H1 (cell line): ENCODE measurements around the gene MS4A5. TPM values are rescaled to one million over a fixed set of nuclear protein-coding genes. Genes with fewer than 3 reads are reported as not detected.

Experiments used
- CTCF ChIA-PET: fragments of 300-600 bp; sonication (Branson Sonifier 250); formaldehyde crosslinking; loops from one replicate; lab custom pipeline; 2021; ENCODE audit not compliant: partially characterized antibody; lab: Charles Lee
- POLR2A ChIA-PET: fragments of 300-600 bp; sonication (Branson Sonifier 250); formaldehyde crosslinking; loops from one replicate; lab custom pipeline; 2021; ENCODE audit warnings: inconsistent platforms; ENCODE audit not compliant: partially characterized antibody; lab: Charles Lee
- DNase-seq, 2 experiments: peaks; one replicate each; pipeline versions ENCODE4 v3.0.0 to v3.0.0-alpha.2; 2010 to 2022; ENCODE audit warnings: low spot score in 2 of 2, low read depth in 1 of 2, mixed read lengths in 1 of 2
- FAIRE-seq: peaks from 2 replicates; lab custom pipeline; 2011; peaks lifted over from hg19 to GRCh38; lab: Jason Lieb, UNC
- H2AFZ ChIP-seq: 2 replicates; pipeline ENCODE4 v1.8.1; 2012; ENCODE audit warnings: low read length, inconsistent platforms
- H2AK5ac ChIP-seq: 2 replicates; pipeline ENCODE4 v1.6.1; 2013; ENCODE audit warnings: low read depth, low read length
- H2BK120ac ChIP-seq: replicated peaks from 2 replicates; pipeline ENCODE3; 2013; ENCODE audit warnings: low read depth, low read length, inconsistent platforms
- H2BK12ac ChIP-seq: 2 replicates; pipeline ENCODE4 v1.6.1; 2013; ENCODE audit warnings: low read depth, low read length
- H2BK15ac ChIP-seq: 2 replicates; pipeline ENCODE4 v1.6.1; 2013; ENCODE audit warnings: low read length
- H2BK20ac ChIP-seq: 2 replicates; pipeline ENCODE4 v1.6.1; 2013; ENCODE audit warnings: low read length
- H2BK5ac ChIP-seq: 2 replicates; pipeline ENCODE4 v1.6.1; 2013; ENCODE audit warnings: low read depth, low read length
- H3K14ac ChIP-seq: 2 replicates; pipeline ENCODE4 v1.6.1; 2013; ENCODE audit warnings: inconsistent platforms; ENCODE audit not compliant: insufficient read length
- H3K18ac ChIP-seq: 2 replicates; pipeline ENCODE4 v1.6.1; 2013; ENCODE audit warnings: low read length; ENCODE audit errors: extremely low read depth
- H3K23ac ChIP-seq: 2 replicates; pipeline ENCODE4 v1.6.1; 2013; ENCODE audit warnings: inconsistent platforms; ENCODE audit not compliant: insufficient read length
- H3K23me2 ChIP-seq: 2 replicates; pipeline ENCODE4 v1.6.1; 2013; ENCODE audit warnings: low read depth, low read length
- H3K27ac ChIP-seq: 2 replicates; pipeline ENCODE4 v1.6.1; 2011; ENCODE audit warnings: low read depth, low read length, inconsistent platforms
- H3K27me3 ChIP-seq, 4 experiments: replicated peaks in 1 of 4; 1 replicate in 1 of 4; 2 replicates in 3 of 4; pipeline versions ENCODE4 v1.6.1 to v1.8.1; 2011 to 2013; ENCODE audit warnings: low read length in 3 of 4, mild to moderate bottlenecking in 3 of 4, inconsistent platforms in 2 of 4, mixed read lengths in 2 of 4, moderate library complexity in 1 of 4; ENCODE audit not compliant: control insufficient read depth in 3 of 4, insufficient read depth in 3 of 4; ENCODE audit errors: extremely low read depth in 1 of 4
- H3K36me3 ChIP-seq, 4 experiments: 2 replicates each; pipeline versions ENCODE4 v1.6.1 to v1.8.1; 2011 to 2013; ENCODE audit warnings: mild to moderate bottlenecking in 4 of 4, low read length in 3 of 4, moderate library complexity in 2 of 4, control low read depth in 1 of 4, inconsistent platforms in 1 of 4; ENCODE audit not compliant: insufficient read depth in 4 of 4, control insufficient read depth in 2 of 4
- H3K4ac ChIP-seq: replicated peaks from 2 replicates; pipeline ENCODE3; 2013; ENCODE audit warnings: low read length, low read depth, mixed read lengths, inconsistent platforms; ENCODE audit not compliant: insufficient read length
- H3K4me1 ChIP-seq, 4 experiments: replicated peaks in 1 of 4; 1 replicate in 1 of 4; 2 replicates in 3 of 4; pipeline versions ENCODE4 v1.6.1 to v1.8.1; 2011 to 2013; ENCODE audit warnings: low read length in 3 of 4, inconsistent platforms in 2 of 4, mixed read lengths in 1 of 4; ENCODE audit not compliant: insufficient read depth in 4 of 4, control insufficient read depth in 3 of 4
- H3K4me2 ChIP-seq, 2 experiments: 2 replicates each; pipeline versions ENCODE4 v1.6.1 to v1.8.1; 2011 to 2013; ENCODE audit warnings: low read depth in 2 of 2, low read length in 2 of 2, control low read depth in 1 of 2, inconsistent platforms in 1 of 2, mild to moderate bottlenecking in 1 of 2; ENCODE audit not compliant: insufficient read depth in 1 of 2
- H3K4me3 ChIP-seq, 4 experiments: fragments of 200-600, 300-600 bp in 1 of 4; sonication (generic), shearing (Covaris generic), sonication (Bioruptor Twin) in 1 of 4; 2 replicates each; pipeline versions ENCODE4 v1.5.1 to v1.8.1; 2011 to 2016; ENCODE audit warnings: low read length in 4 of 4, low read depth in 3 of 4, control low read depth in 2 of 4, inconsistent platforms in 2 of 4, mild to moderate bottlenecking in 2 of 4, mixed read lengths in 1 of 4, moderate library complexity in 1 of 4; ENCODE audit not compliant: insufficient read depth in 2 of 4; ENCODE audit errors: extremely low read depth in 1 of 4
- H3K56ac ChIP-seq: replicated peaks from 2 replicates; pipeline ENCODE3; 2013; ENCODE audit warnings: low read depth, mild to moderate bottlenecking, mixed read lengths, low read length, inconsistent platforms; ENCODE audit not compliant: insufficient read length
- H3K79me1 ChIP-seq: 2 replicates; pipeline ENCODE4 v1.6.1; 2013; ENCODE audit warnings: low read depth, low read length, control low read depth
- H3K79me2 ChIP-seq, 2 experiments: 2 replicates each; pipeline versions ENCODE4 v1.6.1 to v1.8.1; 2012 to 2013; ENCODE audit warnings: low read length in 2 of 2, mild to moderate bottlenecking in 2 of 2, inconsistent platforms in 1 of 2; ENCODE audit not compliant: insufficient read depth in 2 of 2, control insufficient read depth in 1 of 2
- H3K9ac ChIP-seq, 4 experiments: replicated peaks in 1 of 4; 1 replicate in 1 of 4; 2 replicates in 3 of 4; pipeline versions ENCODE4 v1.6.1 to v1.8.1; 2011 to 2013; ENCODE audit warnings: low read depth in 3 of 4, low read length in 3 of 4, control low read depth in 2 of 4, mild to moderate bottlenecking in 2 of 4, moderate library complexity in 2 of 4, inconsistent platforms in 1 of 4; ENCODE audit errors: extremely low read depth in 1 of 4
- H3K9me3 ChIP-seq, 2 experiments: 2 replicates each; pipeline versions ENCODE4 v1.6.1 to v1.8.1; 2012 to 2013; ENCODE audit warnings: mild to moderate bottlenecking in 2 of 2, moderate library complexity in 2 of 2, control low read depth in 1 of 2, inconsistent platforms in 1 of 2, low read depth in 1 of 2, low read length in 1 of 2, mixed read lengths in 1 of 2; ENCODE audit not compliant: insufficient read depth in 2 of 2
- H4K20me1 ChIP-seq, 2 experiments: replicated peaks in 1 of 2; 2 replicates each; pipeline versions ENCODE3 to v1.8.1; 2011 to 2013; ENCODE audit warnings: inconsistent platforms in 2 of 2, low read length in 2 of 2, mild to moderate bottlenecking in 1 of 2; ENCODE audit not compliant: insufficient read depth in 2 of 2, control insufficient read depth in 1 of 2
- H4K5ac ChIP-seq: 2 replicates; pipeline ENCODE4 v1.6.1; 2013; ENCODE audit warnings: low read length, low read depth, mixed read lengths, inconsistent platforms; ENCODE audit not compliant: insufficient read length
- H4K8ac ChIP-seq: 2 replicates; pipeline ENCODE4 v1.8.0; 2013; ENCODE audit warnings: mild to moderate bottlenecking, moderate library complexity, low read length, inconsistent platforms; ENCODE audit not compliant: insufficient read depth; ENCODE audit errors: extremely low read depth
- H4K91ac ChIP-seq: replicated peaks from 2 replicates; pipeline ENCODE3; 2013; ENCODE audit warnings: low read length, mixed read lengths, inconsistent platforms; ENCODE audit not compliant: insufficient read length
- ASH2L ChIP-seq: fragments of 200-600, 300-600 bp; sonication (generic); IDR thresholded peaks from one replicate; pipeline ENCODE4 v1.7.1; 2017; ENCODE audit warnings: low read length
- ATF2 ChIP-seq: IDR thresholded peaks from 2 replicates; pipeline ENCODE4 v1.6.1; 2012; ENCODE audit warnings: low read length, inconsistent platforms
- CHD1 ChIP-seq: IDR thresholded peaks from 2 replicates; pipeline ENCODE4 v1.6.1; 2012; ENCODE audit warnings: low read depth, low read length, improper control_type of control experiment
- JUN ChIP-seq: IDR thresholded peaks from 2 replicates; pipeline ENCODE4 v1.6.1; 2011; ENCODE audit warnings: low read depth, mild to moderate bottlenecking, improper control_type of control experiment, low read length
- MAFK ChIP-seq: IDR thresholded peaks from 2 replicates; pipeline ENCODE4 v1.6.1; 2012; ENCODE audit warnings: low read depth, mild to moderate bottlenecking, improper control_type of control experiment, low read length
- MAX ChIP-seq: IDR thresholded peaks from 2 replicates; pipeline ENCODE4 v1.6.1; 2012; ENCODE audit warnings: inconsistent platforms
- NANOG ChIP-seq: IDR thresholded peaks from 2 replicates; pipeline ENCODE4 v1.6.1; 2011; ENCODE audit warnings: low read length, low read depth, mild to moderate bottlenecking, inconsistent platforms; ENCODE audit not compliant: insufficient read depth, poor library complexity, severe bottlenecking
- RBBP5 ChIP-seq: IDR thresholded peaks from 2 replicates; pipeline ENCODE4 v1.7.1; 2012; ENCODE audit warnings: low read depth, mild to moderate bottlenecking, inconsistent platforms, low read length, moderate library complexity, borderline replicate concordance
- SIX5 ChIP-seq: IDR thresholded peaks from 2 replicates; pipeline ENCODE4 v1.6.1; 2011; ENCODE audit warnings: mild to moderate bottlenecking, low read depth, low read length
- SP4 ChIP-seq: IDR thresholded peaks from 2 replicates; pipeline ENCODE4 v1.6.1; 2012; ENCODE audit warnings: low read length, inconsistent platforms
- SUZ12 ChIP-seq: fragments of 200-600 bp; sonication (generic); IDR thresholded peaks from 2 replicates; pipeline ENCODE4 v1.6.1; 2012; ENCODE audit warnings: mild to moderate bottlenecking, inconsistent platforms, low read length, moderate library complexity, mixed read lengths
- WGBS, 2 experiments: shearing (Covaris generic) in 1 of 2; methylation state at CpG; one replicate each; pipeline versions ENCODE4 v1.1.6 to v1.1.7; 2013 to 2015; ENCODE audit warnings: low lambda C conversion rate in 2 of 2, mixed read lengths in 2 of 2, inconsistent platforms in 1 of 2, low coverage in 1 of 2, missing lambda C conversion rate in 1 of 2; ENCODE audit not compliant: insufficient replicate concordance in 2 of 2, insufficient coverage in 1 of 2, insufficient read length in 1 of 2; ENCODE audit errors: extremely low coverage in 1 of 2, missing lambda C conversion rate in 1 of 2; 5-methylcytosine and 5-hydroxymethylcytosine counted together
- polyA plus RNA-seq, 7 experiments: library from polyadenylated mRNA; depleted of rRNA in 3 of 7; stranded (reverse) in 5 of 7; unstranded in 2 of 7; fragments of >200 nt in 5 of 7; fragments of 200-250 nt in 2 of 7; gene quantifications; 1 replicate in 5 of 7; 2 replicates in 1 of 7; 4 replicates in 1 of 7; pipeline versions ENCODE4 v1.2.1 to v1.2.3, GENCODE V29; 2011 to 2013; ENCODE audit warnings: missing spikeins in 2 of 7, mixed read lengths in 2 of 7
- total RNA-seq: library from RNA; stranded (reverse); fragmentation: NEBNext Ultra II Directional; extraction: Animal tissue kit (Norgen Biotek cat#: 25700); gene quantifications from 2 replicates; pipeline ENCODE4 v1.2.1, GENCODE V29; 2021
- TF ChIP-seq, protein P1 (sequence below): IDR thresholded peaks from 2 replicates; pipeline ENCODE4 v1.6.1; 2011; ENCODE audit warnings: low read length, improper control_type of control experiment

The MS4A5 gene
- total and polyA plus RNA-seq, 2 of the 8 experiments (the other 6 are each of a cell fraction or from before 2014, with no cell fraction given): not detected

- Histone ChIP-seq H3K4me1 (no peaks in the 10 kb centered on the region), H2AFZ (no peak overlapping the region), H2BK12ac (no peak overlapping the region), H3K27ac (no peak overlapping the region), H3K4ac (no peak overlapping the region), H3K79me2 (no peaks in the 10 kb centered on the region), H3K14ac (no peak overlapping the region), H2AK5ac (no peak overlapping the region), H2BK120ac (no peak overlapping the region), H3K9me3 (peaks cover 2 to 6% of the 10 kb centered on the region in 2 experiments; a peak in 1 of 4 replicates), H2BK15ac (no peak overlapping the region), H4K91ac (no peak overlapping the region), H3K36me3 (no peaks in the 10 kb centered on the region), H3K23me2 (no peaks in the 10 kb centered on the region), H4K8ac (no peak overlapping the region), H2BK5ac (no peak overlapping the region), H3K27me3 (no peaks in the 10 kb centered on the region), H3K4me2 (no peak overlapping the region), H2BK20ac (no peak overlapping the region), H3K79me1 (no peaks in the 10 kb centered on the region), H3K9ac (no peak overlapping the region), H3K56ac (no peak overlapping the region), H4K5ac (no peak overlapping the region), H4K20me1 (no peaks in the 10 kb centered on the region), H3K4me3 (no peak overlapping the region), H3K18ac (no peak overlapping the region), H3K23ac (no peak overlapping the region)
- DNase-seq: no peak
- POLR2A ChIA-PET: no interaction called here
- WGBS, 2 experiments: 84% methylated on average over 1 of the region's 1 CpG; no CpG with 5 or more reads in 1 of the 2 experiments
- CTCF ChIA-PET: no interaction called here
- FAIRE-seq: no peak
- no peak for TF ChIP-seq NANOG
- no peak for TF ChIP-seq ASH2L
- TF ChIP-seq, protein P1, sequence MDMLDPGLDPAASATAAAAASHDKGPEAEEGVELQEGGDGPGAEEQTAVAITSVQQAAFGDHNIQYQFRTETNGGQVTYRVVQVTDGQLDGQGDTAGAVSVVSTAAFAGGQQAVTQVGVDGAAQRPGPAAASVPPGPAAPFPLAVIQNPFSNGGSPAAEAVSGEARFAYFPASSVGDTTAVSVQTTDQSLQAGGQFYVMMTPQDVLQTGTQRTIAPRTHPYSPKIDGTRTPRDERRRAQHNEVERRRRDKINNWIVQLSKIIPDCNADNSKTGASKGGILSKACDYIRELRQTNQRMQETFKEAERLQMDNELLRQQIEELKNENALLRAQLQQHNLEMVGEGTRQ: no peak
- no peak for TF ChIP-seq MAX
- TF ChIP-seq JUN: no peak
- no peak for TF ChIP-seq SP4
- TF ChIP-seq CHD1: no peak
- no peak for TF ChIP-seq SUZ12
- no peak for TF ChIP-seq ATF2
- no peak for TF ChIP-seq RBBP5
- no peak for TF ChIP-seq SIX5
- no peak for TF ChIP-seq MAFK
Measured at GRCh38 chr11:60422609-60423008, 6.8 kb upstream of the MS4A5 start.
